Ishikawa (cell line): ENCODE data around the gene FGF1.

Source experiments
- TCF12 ChIP-seq: IDR thresholded peaks from 2 replicates; pipeline ENCODE4 v1.6.1; 2012; ENCODE audit warnings: low read depth
- YY1 ChIP-seq: IDR thresholded peaks from 2 replicates; pipeline ENCODE4 v1.6.1; 2012; ENCODE audit warnings: low read depth

DNA sequence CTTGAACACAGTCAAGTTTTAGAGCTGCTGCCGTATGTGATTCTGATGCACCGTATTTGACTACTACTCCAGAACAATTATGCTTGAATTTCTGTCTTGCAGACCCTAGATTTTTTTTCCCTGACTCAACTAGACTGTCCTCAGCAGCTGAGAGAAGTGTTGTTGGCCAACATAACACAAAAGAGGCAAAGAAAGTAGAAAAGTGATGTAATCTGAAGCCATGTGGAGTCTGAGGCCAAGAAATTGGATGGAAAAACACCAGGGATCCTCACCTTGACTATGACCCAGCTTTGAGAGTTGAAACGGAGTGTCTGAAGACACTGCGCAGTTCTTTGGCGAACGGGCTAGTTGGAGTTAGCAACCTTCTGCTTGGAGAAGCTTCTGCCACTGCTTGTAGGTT is 36.3 kb upstream of the FGF1 start:
- no peak for TF ChIP-seq YY1
- no peak for TF ChIP-seq TCF12
